ENCODE data around the gene CDIPT.

GRCh38 chr16:29810699-29811169 lies 52.3 kb downstream of the CDIPT start:
- no peak for TF ChIP-seq POLR2A (IDR thresholded peaks at IDR 0.05)
- TF ChIP-seq, protein P1, sequence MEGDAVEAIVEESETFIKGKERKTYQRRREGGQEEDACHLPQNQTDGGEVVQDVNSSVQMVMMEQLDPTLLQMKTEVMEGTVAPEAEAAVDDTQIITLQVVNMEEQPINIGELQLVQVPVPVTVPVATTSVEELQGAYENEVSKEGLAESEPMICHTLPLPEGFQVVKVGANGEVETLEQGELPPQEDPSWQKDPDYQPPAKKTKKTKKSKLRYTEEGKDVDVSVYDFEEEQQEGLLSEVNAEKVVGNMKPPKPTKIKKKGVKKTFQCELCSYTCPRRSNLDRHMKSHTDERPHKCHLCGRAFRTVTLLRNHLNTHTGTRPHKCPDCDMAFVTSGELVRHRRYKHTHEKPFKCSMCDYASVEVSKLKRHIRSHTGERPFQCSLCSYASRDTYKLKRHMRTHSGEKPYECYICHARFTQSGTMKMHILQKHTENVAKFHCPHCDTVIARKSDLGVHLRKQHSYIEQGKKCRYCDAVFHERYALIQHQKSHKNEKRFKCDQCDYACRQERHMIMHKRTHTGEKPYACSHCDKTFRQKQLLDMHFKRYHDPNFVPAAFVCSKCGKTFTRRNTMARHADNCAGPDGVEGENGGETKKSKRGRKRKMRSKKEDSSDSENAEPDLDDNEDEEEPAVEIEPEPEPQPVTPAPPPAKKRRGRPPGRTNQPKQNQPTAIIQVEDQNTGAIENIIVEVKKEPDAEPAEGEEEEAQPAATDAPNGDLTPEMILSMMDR (IDR thresholded peaks at IDR 0.05): no peak
